D721Med (cell line): ENCODE measurements around the gene ROBO1.

Experiments
- DNase-seq: peaks from one replicate; pipeline ENCODE4 v3.0.0; 2011; ENCODE audit warnings: low spot score; ENCODE audit not compliant: insufficient read length
- FAIRE-seq: peaks from 2 replicates; lab custom pipeline; 2011; peaks lifted over from hg19 to GRCh38; lab: Jason Lieb, UNC
- TF ChIP-seq, protein P1 (sequence below): IDR thresholded peaks from 2 replicates; pipeline ENCODE4 v1.5.1; 2012; ENCODE audit warnings: mild to moderate bottlenecking, control low read depth; ENCODE audit not compliant: insufficient read depth; ENCODE audit errors: missing control alignments

Gene ROBO1

DNA sequence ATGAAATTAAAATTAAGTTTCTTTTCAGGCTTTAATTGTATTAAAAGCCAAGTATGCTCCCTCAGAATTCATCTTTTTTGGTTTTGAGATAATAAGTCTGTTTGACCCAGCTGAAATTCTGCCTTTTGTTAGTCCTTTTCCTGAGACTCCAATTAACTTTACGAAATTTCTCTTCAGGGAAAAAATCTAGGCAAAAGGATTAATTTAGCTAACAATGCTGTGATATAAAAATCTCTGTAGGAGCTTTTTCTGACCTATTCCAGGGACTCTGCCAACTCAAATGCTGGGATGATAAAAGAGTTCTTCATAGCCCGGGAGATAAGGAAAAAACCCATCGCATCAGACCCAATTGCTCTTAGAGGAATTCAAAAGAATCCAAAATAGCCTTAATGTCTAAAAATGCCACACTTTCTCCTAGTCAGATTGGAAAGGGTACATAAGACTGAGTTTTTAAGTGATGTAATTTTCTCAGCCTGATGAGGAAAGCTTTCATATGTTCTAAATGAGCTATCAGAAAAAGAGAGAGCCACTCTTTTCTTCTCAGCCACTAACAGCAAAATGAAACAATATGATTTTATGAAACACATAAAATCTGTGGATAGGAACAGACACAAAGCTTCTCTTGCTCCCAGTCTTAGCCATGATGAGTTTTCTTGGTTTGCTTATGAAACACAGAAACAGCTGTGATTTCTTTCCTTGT is 405.1 kb downstream of the ROBO1 start:
- TF ChIP-seq, protein P1, sequence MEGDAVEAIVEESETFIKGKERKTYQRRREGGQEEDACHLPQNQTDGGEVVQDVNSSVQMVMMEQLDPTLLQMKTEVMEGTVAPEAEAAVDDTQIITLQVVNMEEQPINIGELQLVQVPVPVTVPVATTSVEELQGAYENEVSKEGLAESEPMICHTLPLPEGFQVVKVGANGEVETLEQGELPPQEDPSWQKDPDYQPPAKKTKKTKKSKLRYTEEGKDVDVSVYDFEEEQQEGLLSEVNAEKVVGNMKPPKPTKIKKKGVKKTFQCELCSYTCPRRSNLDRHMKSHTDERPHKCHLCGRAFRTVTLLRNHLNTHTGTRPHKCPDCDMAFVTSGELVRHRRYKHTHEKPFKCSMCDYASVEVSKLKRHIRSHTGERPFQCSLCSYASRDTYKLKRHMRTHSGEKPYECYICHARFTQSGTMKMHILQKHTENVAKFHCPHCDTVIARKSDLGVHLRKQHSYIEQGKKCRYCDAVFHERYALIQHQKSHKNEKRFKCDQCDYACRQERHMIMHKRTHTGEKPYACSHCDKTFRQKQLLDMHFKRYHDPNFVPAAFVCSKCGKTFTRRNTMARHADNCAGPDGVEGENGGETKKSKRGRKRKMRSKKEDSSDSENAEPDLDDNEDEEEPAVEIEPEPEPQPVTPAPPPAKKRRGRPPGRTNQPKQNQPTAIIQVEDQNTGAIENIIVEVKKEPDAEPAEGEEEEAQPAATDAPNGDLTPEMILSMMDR: no peak
- DNase-seq (no peak), FAIRE-seq (no peak)

DNA sequence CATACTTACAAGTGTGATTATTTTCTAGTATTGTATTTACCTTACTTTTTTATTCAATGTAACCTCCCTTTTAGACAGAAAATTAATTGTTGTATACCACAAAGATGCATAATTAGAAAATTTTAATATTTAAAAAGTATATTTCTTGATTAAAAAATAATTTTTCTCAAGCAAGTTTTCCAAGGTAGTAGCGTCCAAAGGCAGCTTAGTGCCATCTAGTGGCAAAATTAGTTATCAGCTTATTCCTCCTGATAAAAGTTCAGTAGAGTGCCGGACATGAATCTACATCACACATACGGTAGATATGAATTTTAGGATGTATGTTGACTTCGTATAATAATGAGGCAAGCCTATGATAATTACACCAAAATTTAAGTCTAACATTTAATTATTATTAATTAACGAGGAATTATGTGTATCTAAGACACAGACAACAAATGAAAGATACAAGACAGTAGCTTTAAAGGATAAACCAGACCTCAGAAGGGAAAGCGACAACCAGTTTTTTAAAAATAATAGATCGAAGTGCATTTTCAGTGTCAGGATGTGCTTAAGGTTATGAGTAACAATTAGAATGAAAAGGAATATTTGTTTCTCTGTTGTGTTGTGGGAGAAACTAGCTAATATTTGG is 405.9 kb downstream of the ROBO1 start:
- DNase-seq (no peak), FAIRE-seq (peak; percentile 82)

DNA sequence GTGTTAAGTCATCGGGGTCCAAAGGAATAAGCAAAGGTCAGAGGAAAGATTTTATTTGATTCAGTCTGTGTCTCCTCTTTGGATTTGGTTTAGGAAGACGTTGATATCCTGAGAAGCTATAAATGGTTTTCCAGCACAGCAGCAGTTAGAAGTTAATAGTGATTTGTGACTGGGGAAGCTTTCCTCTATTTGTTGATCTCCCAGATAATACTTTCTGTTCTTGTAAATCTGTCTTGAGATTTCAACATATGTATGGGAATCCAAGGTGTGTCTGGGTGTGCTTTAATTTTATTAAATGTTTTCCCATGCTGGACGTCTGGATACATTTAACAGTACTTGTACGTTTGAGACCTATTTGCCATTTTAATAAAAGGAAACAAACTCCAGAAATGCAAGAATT is 409.5 kb downstream of the ROBO1 start:
- DNase-seq (no peak), FAIRE-seq (no peak)
- TF ChIP-seq, protein P1: no peak

More for the DNA sequence above, 405.9 kb downstream of the ROBO1 start:
- TF ChIP-seq, protein P1: peak; percentile 75

DNA sequence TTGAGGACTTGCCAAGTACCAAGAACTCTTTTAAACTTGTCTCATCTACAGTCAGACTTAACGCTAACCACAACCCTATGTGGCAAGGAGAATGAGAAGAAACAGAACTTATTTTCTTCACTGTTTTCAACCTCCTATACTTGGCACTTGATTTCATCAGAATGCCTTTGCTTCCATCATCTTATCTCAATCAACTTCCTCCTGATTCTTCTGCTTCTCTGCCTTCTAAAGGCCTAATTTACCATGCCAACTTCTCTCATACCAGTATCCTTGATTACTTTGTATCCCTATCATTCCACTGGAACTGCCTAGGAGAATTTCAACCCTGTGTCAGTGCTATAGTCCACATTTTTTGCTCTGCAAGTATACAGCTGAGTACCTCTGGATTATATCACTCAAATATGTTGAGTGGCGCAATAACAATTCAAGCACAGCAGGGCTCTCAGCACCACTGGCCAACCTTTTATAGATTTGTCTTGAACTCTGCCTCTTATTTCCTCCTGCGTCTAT is 413.6 kb downstream of the ROBO1 start:
- TF ChIP-seq, protein P1: no peak
- no peak for FAIRE-seq

DNA sequence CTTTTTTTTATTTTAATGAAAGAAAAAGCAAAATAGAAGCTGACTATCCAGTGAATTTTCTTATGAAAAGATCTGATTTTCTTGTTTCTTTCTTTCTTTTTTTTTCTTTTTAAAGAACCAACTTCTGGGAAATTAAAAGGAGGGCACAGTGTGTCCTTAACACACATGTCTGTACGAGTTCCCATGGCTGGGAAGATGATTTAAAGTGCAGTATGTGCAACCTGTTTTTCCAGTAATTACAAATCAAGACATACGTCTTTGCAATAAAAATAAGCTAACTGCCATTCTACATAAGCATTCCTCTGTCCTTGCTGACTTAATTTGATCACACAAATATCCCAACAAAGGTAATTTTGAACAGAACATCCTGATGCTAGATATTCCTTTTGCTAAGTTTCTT is 416.1 kb downstream of the ROBO1 start:
- TF ChIP-seq, protein P1: no peak
- FAIRE-seq: no peak
- DNase-seq: no peak

More for the DNA sequence above, 413.6 kb downstream of the ROBO1 start:
- DNase-seq: no peak

DNA sequence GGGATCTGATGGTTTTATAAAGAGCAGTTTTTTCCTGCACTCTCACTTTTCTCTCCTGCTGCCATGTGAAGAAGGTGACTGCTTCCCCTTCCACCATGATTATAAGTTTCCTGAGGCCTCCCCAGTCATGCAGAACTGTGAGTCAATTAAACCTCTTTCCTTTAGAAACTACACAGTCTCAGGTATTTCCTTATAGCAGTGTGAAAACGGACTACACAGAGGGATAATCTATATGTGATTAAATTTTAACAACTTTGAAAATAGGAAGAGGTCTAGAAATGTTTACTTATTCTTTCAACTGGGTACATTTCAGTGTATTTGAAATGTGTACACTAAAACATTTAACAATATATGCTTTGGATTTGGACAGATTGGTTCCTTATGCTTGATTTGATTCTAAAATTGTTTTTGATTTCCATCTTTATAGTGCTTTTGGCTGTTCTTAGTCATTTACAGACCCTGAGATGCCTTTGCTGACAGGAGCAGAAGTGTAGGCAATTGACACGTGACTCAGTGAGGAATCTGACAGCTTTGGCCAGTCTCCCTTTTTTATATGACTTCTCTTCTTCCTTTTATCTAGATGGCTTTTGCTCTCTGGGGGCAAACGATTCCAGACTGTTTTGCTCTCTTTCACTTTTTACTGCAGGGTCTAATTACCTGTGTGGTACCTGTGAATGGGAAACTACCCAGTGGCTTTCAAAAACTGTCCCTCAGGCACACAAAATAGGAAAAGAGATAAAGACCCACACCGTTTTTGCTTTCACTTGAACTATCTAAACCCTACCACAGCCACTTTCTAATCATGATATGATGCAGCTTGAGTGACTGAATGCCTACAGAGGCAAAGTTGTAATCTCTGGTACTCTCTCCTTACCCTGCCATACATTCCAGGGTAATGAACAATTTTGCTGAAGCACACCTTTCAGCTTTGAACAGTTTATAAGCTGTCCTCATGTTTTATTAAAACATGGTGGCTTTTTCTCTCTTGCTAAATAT is 422.6 kb downstream of the ROBO1 start:
- TF ChIP-seq, protein P1: no peak
- DNase-seq: no peak
- no peak for FAIRE-seq
